WTC11 (cell line): ENCODE data around the gene CCNF. TPM values are rescaled to one million over a fixed set of nuclear protein-coding genes. Genes with fewer than 3 reads are reported as not detected.

Experiments used
- ATAC-seq: fragments of 200-7000 bp; cut with Tn5 transposase; 2 replicates; pipeline ENCODE4 v1.10.0; 2021; ENCODE audit warnings: mild to moderate bottlenecking, moderate library complexity
- CTCF ChIA-PET: fragments of 300-600 bp; sonication (Branson Sonifier 250); formaldehyde crosslinking; loops from one replicate; lab custom pipeline; 2021; ENCODE audit warnings: antibody characterized with exemption; lab: Charles Lee
- POLR2A ChIA-PET: fragments of 350-600 bp; sonication (Branson Sonifier 250); formaldehyde crosslinking; loops from one replicate; lab custom pipeline; 2021; ENCODE audit warnings: antibody characterized with exemption; lab: Charles Lee
- DNase-seq: peaks from one replicate; pipeline ENCODE4 v3.0.0; 2021; ENCODE audit warnings: low spot score
- H3K27ac Mint-ChIP-seq: 2 replicates; pipeline ENCODE4 v1.8.0; 2021; ENCODE audit warnings: mixed read lengths
- H3K27me3 Mint-ChIP-seq: 2 replicates; pipeline ENCODE4 v1.8.0; 2021; ENCODE audit warnings: low read depth, mild to moderate bottlenecking, moderate library complexity, mixed read lengths
- H3K36me3 Mint-ChIP-seq: 2 replicates; pipeline ENCODE4 v1.8.0; 2021; ENCODE audit warnings: mixed read lengths
- H3K4me1 Mint-ChIP-seq: 2 replicates; pipeline ENCODE4 v1.8.0; 2022; ENCODE audit warnings: mixed read lengths
- H3K4me3 Mint-ChIP-seq: 2 replicates; pipeline ENCODE4 v1.8.0; 2021; ENCODE audit warnings: mild to moderate bottlenecking, moderate library complexity, mixed read lengths
- H3K9me3 Mint-ChIP-seq: 2 replicates; pipeline ENCODE4 v1.8.0; 2021; ENCODE audit warnings: mixed read lengths
- CBFB ChIP-seq: sonication (generic); formaldehyde crosslinking; IDR thresholded peaks from 2 replicates; pipeline ENCODE4 v1.8.1; 2022; ENCODE audit warnings: mild to moderate bottlenecking, low read depth, missing genetic modification reagents
- IRF2 ChIP-seq: sonication (generic); formaldehyde crosslinking; IDR thresholded peaks from 2 replicates; pipeline ENCODE4 v1.8.0; 2022; ENCODE audit warnings: low read depth, missing genetic modification reagents, borderline replicate concordance
- MYBL2 ChIP-seq: sonication (generic); formaldehyde crosslinking; IDR thresholded peaks from 2 replicates; pipeline ENCODE4 v1.8.1; 2023; ENCODE audit warnings: mild to moderate bottlenecking, moderate library complexity, missing genetic modification reagents
- SMAD3 ChIP-seq: sonication (generic); formaldehyde crosslinking; IDR thresholded peaks from 2 replicates; pipeline ENCODE4 v1.8.0; 2022; ENCODE audit warnings: missing genetic modification reagents, mild to moderate bottlenecking, borderline replicate concordance
- SOX15 ChIP-seq: fragments of 250-450 bp; sonication (Bioruptor Pico); IDR thresholded peaks from 2 replicates; pipeline ENCODE4 v1.9.0; 2021; ENCODE audit warnings: mild to moderate bottlenecking
- TCF7 ChIP-seq: sonication (generic); formaldehyde crosslinking; IDR thresholded peaks from 2 replicates; pipeline ENCODE4 v1.8.0; 2022; ENCODE audit warnings: mild to moderate bottlenecking, low read depth, missing genetic modification reagents, moderate library complexity
- TEAD1 ChIP-seq: sonication (generic); formaldehyde crosslinking; IDR thresholded peaks from 2 replicates; pipeline ENCODE4 v1.8.0; 2022; ENCODE audit warnings: mild to moderate bottlenecking, missing genetic modification reagents
- ZNF121 ChIP-seq: sonication (generic); formaldehyde crosslinking; IDR thresholded peaks from 2 replicates; pipeline ENCODE4 v1.8.0; 2023; ENCODE audit warnings: missing genetic modification reagents
- ZNF232 ChIP-seq: sonication (generic); formaldehyde crosslinking; IDR thresholded peaks from 2 replicates; pipeline ENCODE4 v1.8.0; 2022; ENCODE audit warnings: mild to moderate bottlenecking, missing genetic modification reagents
- ZNF416 ChIP-seq: fragments of 250-450 bp; sonication (Bioruptor Pico); IDR thresholded peaks from 2 replicates; pipeline ENCODE4 v1.9.0; 2021; ENCODE audit warnings: mild to moderate bottlenecking, inconsistent platforms
- ZNF423 ChIP-seq: fragments of 250-450 bp; sonication (Bioruptor Pico); IDR thresholded peaks from 2 replicates; pipeline ENCODE4 v2.1.2; 2022; ENCODE audit warnings: mild to moderate bottlenecking, moderate library complexity
- total RNA-seq: library from RNA; stranded (reverse); gene quantifications from 3 replicates; pipeline ENCODE4 v1.2.3, GENCODE V29; 2021
- TF ChIP-seq, protein P1 (sequence below): sonication (generic); formaldehyde crosslinking; IDR thresholded peaks from 2 replicates; pipeline ENCODE4 v1.8.1; 2023; ENCODE audit warnings: mild to moderate bottlenecking, missing genetic modification reagents, moderate library complexity
- TF ChIP-seq, protein P2 (sequence below): sonication (generic); formaldehyde crosslinking; IDR thresholded peaks from 2 replicates; pipeline ENCODE4 v1.8.1; 2022; ENCODE audit warnings: mild to moderate bottlenecking, moderate library complexity, missing genetic modification reagents
- TF ChIP-seq, protein P3 (sequence below): sonication (generic); formaldehyde crosslinking; conservative IDR thresholded peaks from 2 replicates; pipeline ENCODE4 v1.8.1; 2022; ENCODE audit warnings: mild to moderate bottlenecking, missing genetic modification reagents
- TF ChIP-seq, protein P4 (sequence below): sonication (generic); formaldehyde crosslinking; IDR thresholded peaks from 2 replicates; pipeline ENCODE4 v1.8.1; 2023; ENCODE audit warnings: mild to moderate bottlenecking, missing genetic modification reagents, borderline replicate concordance
- TF ChIP-seq, protein P5 (sequence below): sonication (generic); formaldehyde crosslinking; IDR thresholded peaks from 2 replicates; pipeline ENCODE4 v1.8.0; 2022; ENCODE audit warnings: mild to moderate bottlenecking, missing genetic modification reagents
- TF ChIP-seq, protein P6 (sequence below): fragments of 250-450 bp; sonication (Bioruptor Pico); conservative IDR thresholded peaks from 2 replicates; pipeline ENCODE4 v1.9.0; 2021; ENCODE audit warnings: mild to moderate bottlenecking

CCNF gene
- total RNA-seq, 1 experiment from 2014 or later, result 65.7 TPM

DNA sequence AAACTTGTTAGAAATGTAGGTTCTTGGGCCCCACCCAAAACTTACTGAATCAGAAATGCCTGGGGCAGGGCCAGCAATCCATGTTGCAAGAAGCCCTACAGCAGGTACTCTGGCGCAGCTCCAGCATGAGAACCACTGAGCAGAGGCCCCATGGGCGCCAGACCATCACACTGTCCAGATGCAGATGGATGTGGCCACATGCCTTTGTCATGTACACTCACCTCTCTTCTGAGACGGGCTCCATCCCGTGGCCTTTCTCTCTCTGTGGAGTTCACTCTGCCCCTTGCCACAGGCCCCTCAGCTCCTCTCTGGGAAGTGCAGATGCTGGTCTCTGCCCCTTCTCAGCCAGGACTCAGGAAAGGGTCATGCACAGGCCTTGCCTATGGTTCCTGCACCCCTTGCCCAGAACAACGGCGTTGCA, 2.3 kb upstream of the CCNF start (continued):
- TF ChIP-seq, protein P1, sequence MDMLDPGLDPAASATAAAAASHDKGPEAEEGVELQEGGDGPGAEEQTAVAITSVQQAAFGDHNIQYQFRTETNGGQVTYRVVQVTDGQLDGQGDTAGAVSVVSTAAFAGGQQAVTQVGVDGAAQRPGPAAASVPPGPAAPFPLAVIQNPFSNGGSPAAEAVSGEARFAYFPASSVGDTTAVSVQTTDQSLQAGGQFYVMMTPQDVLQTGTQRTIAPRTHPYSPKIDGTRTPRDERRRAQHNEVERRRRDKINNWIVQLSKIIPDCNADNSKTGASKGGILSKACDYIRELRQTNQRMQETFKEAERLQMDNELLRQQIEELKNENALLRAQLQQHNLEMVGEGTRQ (CRISPR knock-in tag), result no peak

DNA sequence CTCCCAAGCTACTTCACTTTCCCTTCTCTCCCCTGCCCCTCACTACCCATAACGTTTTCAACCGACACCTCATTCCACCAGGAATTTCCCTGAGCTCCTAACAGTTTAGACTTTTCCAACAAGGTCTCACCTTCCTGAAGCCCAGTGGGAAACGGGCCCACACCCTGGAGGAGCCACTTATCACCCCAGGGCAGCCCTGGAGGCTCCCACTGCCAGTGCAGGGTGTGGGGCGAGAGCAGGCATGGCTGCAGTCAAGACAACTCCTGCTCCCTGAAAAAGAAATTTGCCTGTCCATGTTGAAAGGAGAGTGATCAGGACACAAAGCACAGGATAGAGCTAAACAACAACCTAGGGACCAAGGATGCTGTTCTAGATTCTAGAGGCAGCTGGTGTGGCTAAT, 1.7 kb upstream of the CCNF start:
- no peaks in the 10 kb centered on the region for H3K9me3 Mint-ChIP-seq
- H3K27me3 Mint-ChIP-seq, result peaks cover 11% of the 10 kb centered on the region
- CTCF ChIA-PET, result interaction anchor here (1.6 to 3.7 kb wide), 3 partner anchors 40 to 233 kb away, joined by 6 to 32 read pairs (median 10); no protein-coding TSS in a partner anchor
- DNase-seq (no peak), ATAC-seq (no peak)
- H3K4me1 Mint-ChIP-seq, result peaks cover 23% of the 10 kb centered on the region
- H3K36me3 Mint-ChIP-seq, result peaks cover 17% of the 10 kb centered on the region
- TF ChIP-seq ZNF423 (CRISPR knock-in tag) (no peak), TEAD1 (CRISPR knock-in tag) (no peak), SOX15 (no peak), TCF7 (CRISPR knock-in tag) (no peak), ZNF232 (CRISPR knock-in tag) (no peak), ZNF416 (no peak)
- TF ChIP-seq, protein P2, sequence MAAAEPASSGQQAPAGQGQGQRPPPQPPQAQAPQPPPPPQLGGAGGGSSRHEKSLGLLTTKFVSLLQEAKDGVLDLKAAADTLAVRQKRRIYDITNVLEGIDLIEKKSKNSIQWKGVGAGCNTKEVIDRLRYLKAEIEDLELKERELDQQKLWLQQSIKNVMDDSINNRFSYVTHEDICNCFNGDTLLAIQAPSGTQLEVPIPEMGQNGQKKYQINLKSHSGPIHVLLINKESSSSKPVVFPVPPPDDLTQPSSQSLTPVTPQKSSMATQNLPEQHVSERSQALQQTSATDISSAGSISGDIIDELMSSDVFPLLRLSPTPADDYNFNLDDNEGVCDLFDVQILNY (CRISPR knock-in tag), result no peak
- TF ChIP-seq, protein P3, sequence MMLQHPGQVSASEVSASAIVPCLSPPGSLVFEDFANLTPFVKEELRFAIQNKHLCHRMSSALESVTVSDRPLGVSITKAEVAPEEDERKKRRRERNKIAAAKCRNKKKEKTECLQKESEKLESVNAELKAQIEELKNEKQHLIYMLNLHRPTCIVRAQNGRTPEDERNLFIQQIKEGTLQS (CRISPR knock-in tag), result no peak
- TF ChIP-seq, protein P4, sequence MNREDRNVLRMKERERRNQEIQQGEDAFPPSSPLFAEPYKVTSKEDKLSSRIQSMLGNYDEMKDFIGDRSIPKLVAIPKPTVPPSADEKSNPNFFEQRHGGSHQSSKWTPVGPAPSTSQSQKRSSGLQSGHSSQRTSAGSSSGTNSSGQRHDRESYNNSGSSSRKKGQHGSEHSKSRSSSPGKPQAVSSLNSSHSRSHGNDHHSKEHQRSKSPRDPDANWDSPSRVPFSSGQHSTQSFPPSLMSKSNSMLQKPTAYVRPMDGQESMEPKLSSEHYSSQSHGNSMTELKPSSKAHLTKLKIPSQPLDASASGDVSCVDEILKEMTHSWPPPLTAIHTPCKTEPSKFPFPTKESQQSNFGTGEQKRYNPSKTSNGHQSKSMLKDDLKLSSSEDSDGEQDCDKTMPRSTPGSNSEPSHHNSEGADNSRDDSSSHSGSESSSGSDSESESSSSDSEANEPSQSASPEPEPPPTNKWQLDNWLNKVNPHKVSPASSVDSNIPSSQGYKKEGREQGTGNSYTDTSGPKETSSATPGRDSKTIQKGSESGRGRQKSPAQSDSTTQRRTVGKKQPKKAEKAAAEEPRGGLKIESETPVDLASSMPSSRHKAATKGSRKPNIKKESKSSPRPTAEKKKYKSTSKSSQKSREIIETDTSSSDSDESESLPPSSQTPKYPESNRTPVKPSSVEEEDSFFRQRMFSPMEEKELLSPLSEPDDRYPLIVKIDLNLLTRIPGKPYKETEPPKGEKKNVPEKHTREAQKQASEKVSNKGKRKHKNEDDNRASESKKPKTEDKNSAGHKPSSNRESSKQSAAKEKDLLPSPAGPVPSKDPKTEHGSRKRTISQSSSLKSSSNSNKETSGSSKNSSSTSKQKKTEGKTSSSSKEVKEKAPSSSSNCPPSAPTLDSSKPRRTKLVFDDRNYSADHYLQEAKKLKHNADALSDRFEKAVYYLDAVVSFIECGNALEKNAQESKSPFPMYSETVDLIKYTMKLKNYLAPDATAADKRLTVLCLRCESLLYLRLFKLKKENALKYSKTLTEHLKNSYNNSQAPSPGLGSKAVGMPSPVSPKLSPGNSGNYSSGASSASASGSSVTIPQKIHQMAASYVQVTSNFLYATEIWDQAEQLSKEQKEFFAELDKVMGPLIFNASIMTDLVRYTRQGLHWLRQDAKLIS (CRISPR knock-in tag), result no peak
- TF ChIP-seq, protein P5, sequence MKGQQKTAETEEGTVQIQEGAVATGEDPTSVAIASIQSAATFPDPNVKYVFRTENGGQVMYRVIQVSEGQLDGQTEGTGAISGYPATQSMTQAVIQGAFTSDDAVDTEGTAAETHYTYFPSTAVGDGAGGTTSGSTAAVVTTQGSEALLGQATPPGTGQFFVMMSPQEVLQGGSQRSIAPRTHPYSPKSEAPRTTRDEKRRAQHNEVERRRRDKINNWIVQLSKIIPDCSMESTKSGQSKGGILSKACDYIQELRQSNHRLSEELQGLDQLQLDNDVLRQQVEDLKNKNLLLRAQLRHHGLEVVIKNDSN (CRISPR knock-in tag), result no peak
- peak overlapping the region; percentile 80 for H3K4me3 Mint-ChIP-seq
- POLR2A ChIA-PET, result interaction anchor here (1.1 kb wide), 1 partner anchor 84 kb away, joined by 9 read pairs; no protein-coding TSS in a partner anchor
- H3K27ac Mint-ChIP-seq, result no peak overlapping the region

DNA sequence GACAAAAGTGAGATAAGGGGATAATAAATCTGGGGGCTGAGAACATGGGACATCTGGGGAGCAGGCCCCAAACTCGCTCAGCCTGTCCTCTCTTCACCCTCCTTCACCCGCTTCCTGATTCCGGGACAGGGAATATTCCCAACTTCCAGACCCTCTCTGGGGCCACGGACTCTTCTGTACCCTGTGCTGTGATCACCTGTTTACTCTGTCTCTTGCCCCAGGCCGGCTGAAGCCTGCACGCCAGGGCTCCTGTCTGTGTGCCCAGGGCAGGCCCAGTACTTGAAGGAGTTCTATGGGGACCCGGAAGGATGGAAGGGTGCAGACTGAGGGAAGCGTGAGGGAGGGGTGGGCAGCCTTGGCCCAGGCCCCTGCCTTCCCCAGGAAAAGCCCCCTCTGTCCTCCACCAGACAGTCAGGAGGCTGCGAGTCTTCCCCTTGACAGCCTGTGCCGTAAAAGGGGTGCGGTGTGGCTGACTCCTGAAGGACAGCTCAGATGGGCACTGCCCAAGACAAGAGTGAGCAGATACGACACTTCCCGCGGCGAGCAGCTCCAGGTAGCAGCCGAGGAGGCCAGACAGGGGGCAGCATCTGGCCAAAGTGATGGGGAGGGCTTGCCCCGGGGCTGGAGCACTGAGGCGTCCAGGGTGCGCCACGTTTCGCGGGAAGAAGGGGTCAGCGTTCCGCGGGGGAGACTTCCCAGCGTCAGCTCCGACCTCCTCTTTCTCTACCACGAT, 1.0 kb upstream of the CCNF start:
- TF ChIP-seq ZNF121 (CRISPR knock-in tag) (peak; percentile 65), CBFB (CRISPR knock-in tag) (no peak), MYBL2 (CRISPR knock-in tag) (no peak), ZNF423 (CRISPR knock-in tag) (peak; percentile 72; the same call in 1 of the 2 replicates), SMAD3 (CRISPR knock-in tag) (0 out of 2 replicates have a peak, but pooled peaks have one; percentile 42), IRF2 (CRISPR knock-in tag) (no peak)
- TF ChIP-seq, protein P6, sequence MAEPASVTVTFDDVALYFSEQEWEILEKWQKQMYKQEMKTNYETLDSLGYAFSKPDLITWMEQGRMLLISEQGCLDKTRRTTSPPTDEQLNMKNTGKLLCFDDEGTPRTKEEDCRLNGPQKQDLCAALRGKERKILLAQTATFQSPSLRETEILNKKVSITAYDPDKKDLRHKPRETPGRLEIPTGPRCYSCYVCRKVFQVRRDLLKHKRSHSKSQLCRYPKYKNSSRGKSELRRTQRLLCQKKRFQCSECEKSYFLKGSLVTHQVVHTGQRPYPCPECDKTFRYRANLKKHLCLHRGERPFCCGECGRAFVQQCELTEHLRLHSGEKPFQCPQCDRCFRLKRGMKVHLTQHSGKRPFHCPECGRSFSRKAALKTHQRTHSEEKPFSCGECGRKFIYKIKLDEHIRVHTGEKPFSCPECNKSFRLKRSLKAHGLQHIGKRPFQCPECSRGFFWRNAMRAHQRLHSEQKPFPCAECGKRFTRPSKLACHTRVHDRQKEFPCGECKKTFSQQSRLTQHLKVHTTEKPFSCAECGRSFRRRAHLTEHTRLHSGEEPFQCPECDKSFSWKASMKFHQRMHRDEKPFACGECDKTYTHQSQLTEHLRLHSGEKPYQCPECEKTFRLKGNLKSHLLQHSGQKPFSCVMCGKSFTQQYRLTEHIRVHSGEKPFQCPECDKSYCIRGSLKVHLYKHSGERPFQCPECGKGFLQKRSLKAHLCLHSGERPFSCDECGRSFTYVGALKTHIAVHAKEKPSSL, result no peak
- Mint-ChIP-seq H3K36me3 (peaks cover 24% of the 10 kb centered on the region), H3K27ac (peak overlapping the region; percentile 32; the same call in 1 of the 2 replicates), H3K27me3 (peaks cover 11% of the 10 kb centered on the region), H3K9me3 (no peaks in the 10 kb centered on the region), H3K4me3 (peak overlapping the region; percentile 80), H3K4me1 (peaks cover 23% of the 10 kb centered on the region)
- ATAC-seq (peak; percentile 25), DNase-seq (peak; percentile 61)
- POLR2A ChIA-PET, result interaction anchor here (0.5 to 1.1 kb wide), 4 partner anchors 32 to 90 kb away, joined by 3 to 9 read pairs (median 4); partner anchors contain the start of genes TBC1D24 and TEDC2
- CTCF ChIA-PET, result interaction anchor here (0.6 to 3.7 kb wide), 13 partner anchors 9 to 234 kb away, joined by 3 to 32 read pairs (median 5); partner anchors contain the start of gene ECI1
